IMR-90 (cell line): Measurements from ENCODE around the gene COL9A3.

Experiments used
- CTCF ChIP-seq: conservative IDR thresholded peaks from 2 replicates; pipeline ENCODE4 v1.5.1; 2012; ENCODE audit warnings: mild to moderate bottlenecking, low read depth, low read length, improper control_type of control experiment
- MAZ ChIP-seq: IDR thresholded peaks from 2 replicates; pipeline ENCODE4 v1.6.1; 2012; ENCODE audit warnings: low read depth, mild to moderate bottlenecking, low read length, improper control_type of control experiment, moderate library complexity, borderline replicate concordance
- MXI1 ChIP-seq: IDR thresholded peaks from 2 replicates; pipeline ENCODE4 v1.6.1; 2012; ENCODE audit warnings: low read depth, mild to moderate bottlenecking, low read length, moderate library complexity, borderline replicate concordance
- NFE2L2 ChIP-seq: fragments of 150-350 bp; IDR thresholded peaks from 2 replicates; pipeline ENCODE4 v1.6.1; 2016; ENCODE audit warnings: low read depth, mild to moderate bottlenecking, low read length
- POLR2A ChIP-seq: IDR thresholded peaks from 2 replicates; pipeline ENCODE4 v1.6.1; 2012; ENCODE audit warnings: mild to moderate bottlenecking, low read depth, low read length
- RFX5 ChIP-seq: IDR thresholded peaks from 2 replicates; pipeline ENCODE4 v1.8.0; 2012; ENCODE audit warnings: low read depth, mild to moderate bottlenecking, low read length, moderate library complexity

- TF ChIP-seq CTCF (no peak), POLR2A (no peak), NFE2L2 (no peak), RFX5 (no peak), MXI1 (no peak), MAZ (no peak)
Observed at GRCh38 chr20:62801284-62802010, 15.4 kb upstream of the COL9A3 start.
